CD4-positive, alpha-beta T cell treated with Interleukin-2 at 100 ng/mL for 4 hours (primary cell): Measurements from ENCODE around the gene RBM17.
"Not testable (repeated sequence)": the region's sequence is repeated elsewhere in the genome, so short reads cannot be mapped to it uniquely, and the experiment has no call there.

Source experiments
- DNase-seq: peaks from one replicate; pipeline ENCODE4 v3.0.0-alpha.2; 2020; ENCODE audit warnings: low spot score

Gene RBM17

GRCh38 chr10:6112893-6113292 lies 24.1 kb downstream of the RBM17 start:
- no peak for DNase-seq

- DNase-seq = no peak
Observed at GRCh38 chr10:6114299-6114698, 25.5 kb downstream of the RBM17 start.

- DNase-seq = no peak
Observed at GRCh38 chr10:6114805-6115341, 26.0 kb downstream of the RBM17 start.

- no peak for DNase-seq
Observed at GRCh38 chr10:6115411-6115810, 26.6 kb downstream of the RBM17 start.

- no peak for DNase-seq
Observed at GRCh38 chr10:6115824-6116350, 27.1 kb downstream of the RBM17 start.

GRCh38 chr10:6116806-6117205 lies 28.0 kb downstream of the RBM17 start:
- DNase-seq = no peak

- no peak for DNase-seq
Observed at GRCh38 chr10:6117711-6118110, 28.9 kb downstream of the RBM17 start.

- no peak for DNase-seq
Observed at GRCh38 chr10:6119423-6119822, 30.6 kb downstream of the RBM17 start.

- DNase-seq = no peak
Observed at GRCh38 chr10:6119962-6120361, 31.1 kb downstream of the RBM17 start.

GRCh38 chr10:6120691-6121090 lies 31.9 kb downstream of the RBM17 start:
- DNase-seq = no peak

- DNase-seq = no peak
Observed at GRCh38 chr10:6121146-6121545, 32.3 kb downstream of the RBM17 start.

- no peak for DNase-seq
Observed at GRCh38 chr10:6123532-6123931, 34.7 kb downstream of the RBM17 start.

GRCh38 chr10:6124666-6125065 lies 35.8 kb downstream of the RBM17 start:
- no peak for DNase-seq

GRCh38 chr10:6127461-6127860 lies 38.6 kb downstream of the RBM17 start:
- not testable (repeated sequence) for DNase-seq

GRCh38 chr10:6128087-6128486 lies 39.3 kb downstream of the RBM17 start:
- no peak for DNase-seq

- no peak for DNase-seq
Observed at GRCh38 chr10:6128591-6129251, 39.9 kb downstream of the RBM17 start.

- DNase-seq = no peak
Observed at GRCh38 chr10:6130848-6131470, 42.1 kb downstream of the RBM17 start.

GRCh38 chr10:6133331-6134098 lies 44.7 kb downstream of the RBM17 start:
- no peak for DNase-seq

GRCh38 chr10:6134099-6134823 lies 45.4 kb downstream of the RBM17 start:
- no peak for DNase-seq

GRCh38 chr10:6135039-6135438 lies 46.2 kb downstream of the RBM17 start:
- peak; percentile 58 for DNase-seq

- DNase-seq = no peak
Observed at GRCh38 chr10:6135589-6136168, 46.8 kb downstream of the RBM17 start.
